Fibroblast of lung (primary cell): ENCODE results near the gene HBQ1. TPM values are rescaled to one million over a fixed set of nuclear protein-coding genes. Genes with fewer than 3 reads are reported as not detected.
A peak's percentile ranks its signal among the peaks of the same experiment; 100 is the strongest.
"Not testable (repeated sequence)": the region's sequence is repeated elsewhere in the genome, so short reads cannot be mapped to it uniquely, and the experiment has no call there.

Experiments
- DNase-seq, 2 donors: peaks; one replicate each; pipeline versions ENCODE4 v3.0.0 to v3.0.0-alpha.2; 2010; ENCODE audit warnings: low read depth in 2 of 2
- H2AFZ ChIP-seq: 2 replicates; pipeline ENCODE4 v1.5.1; 2012; ENCODE audit warnings: low read length, control low read depth, inconsistent platforms
- H3K27ac ChIP-seq: 2 replicates; pipeline ENCODE4 v1.5.1; 2011; ENCODE audit warnings: low read length, control low read depth; ENCODE audit not compliant: insufficient read depth
- H3K27me3 ChIP-seq: 2 replicates; pipeline ENCODE4 v1.5.1; 2011; ENCODE audit warnings: mild to moderate bottlenecking, low read length; ENCODE audit not compliant: control insufficient read depth, insufficient read depth
- H3K36me3 ChIP-seq: 2 replicates; pipeline ENCODE4 v1.5.1; 2011; ENCODE audit warnings: low read length; ENCODE audit not compliant: control insufficient read depth, insufficient read depth
- H3K4me1 ChIP-seq: 2 replicates; pipeline ENCODE4 v1.5.1; 2011; ENCODE audit warnings: low read length; ENCODE audit not compliant: control insufficient read depth, insufficient read depth; ENCODE audit errors: extremely low read depth
- H3K4me2 ChIP-seq: 2 replicates; pipeline ENCODE4 v1.5.1; 2011; ENCODE audit warnings: low read length, control low read depth; ENCODE audit not compliant: insufficient read depth; ENCODE audit errors: extremely low read depth
- H3K4me3 ChIP-seq, 4 experiments: fragments of 200-600 bp in 1 of 4; sonication (generic) in 1 of 4; replicated peaks in 1 of 4; 2 replicates each; pipeline ENCODE4 v1.5.1; 2011 to 2016; ENCODE audit warnings: low read length in 4 of 4, low read depth in 3 of 4, mild to moderate bottlenecking in 3 of 4, control low read depth in 2 of 4, inconsistent platforms in 1 of 4, mixed read lengths in 1 of 4; ENCODE audit not compliant: insufficient read depth in 1 of 4; ENCODE audit errors: control extremely low read depth in 1 of 4
- H3K79me2 ChIP-seq: 2 replicates; pipeline ENCODE4 v1.5.1; 2012; ENCODE audit warnings: mild to moderate bottlenecking, low read length, inconsistent platforms; ENCODE audit not compliant: control insufficient read depth, insufficient read depth
- H3K9ac ChIP-seq: 2 replicates; pipeline ENCODE4 v1.5.1; 2011; ENCODE audit warnings: mild to moderate bottlenecking, low read length, control low read depth; ENCODE audit not compliant: insufficient read depth
- H3K9me3 ChIP-seq: 2 replicates; pipeline ENCODE4 v1.5.1; 2012; ENCODE audit warnings: low read depth, low read length; ENCODE audit not compliant: control insufficient read depth, insufficient read depth
- H4K20me1 ChIP-seq: 2 replicates; pipeline ENCODE4 v1.5.1; 2011; ENCODE audit warnings: low read length; ENCODE audit not compliant: control insufficient read depth, insufficient read depth; ENCODE audit errors: extremely low read depth
- EZH2 ChIP-seq: IDR thresholded peaks from 2 replicates; pipeline ENCODE4 v1.5.1; 2012; ENCODE audit warnings: low read length, control low read depth, mild to moderate bottlenecking; ENCODE audit errors: missing control alignments
- polyA plus RNA-seq, 2 donors: library from polyadenylated mRNA; depleted of rRNA in 1 of 2; stranded (reverse) in 1 of 2; unstranded in 1 of 2; fragments of >200 nt; gene quantifications; 2 replicates each; pipeline ENCODE4 v1.2.1, GENCODE V29; 2011 to 2012; ENCODE audit warnings: missing spikeins in 1 of 2
- total RNA-seq: library from RNA; depleted of rRNA; stranded (reverse); fragments of >200 nt; gene quantifications from 2 replicates; pipeline ENCODE4 v1.2.1, GENCODE V29; 2014
- TF ChIP-seq, protein P1 (sequence below), 2 donors: IDR thresholded peaks in 1 of 2; conservative IDR thresholded peaks in 1 of 2; 1 replicate in 1 of 2; 2 replicates in 1 of 2; pipeline ENCODE4 v1.5.1; 2011 to 2012; ENCODE audit warnings: low read length in 2 of 2, control low read depth in 1 of 2, inconsistent platforms in 1 of 2, low read depth in 1 of 2, mild to moderate bottlenecking in 1 of 2

The HBQ1 gene
- total and polyA plus RNA-seq, 2 donors (not counting 1 experiment from before 2014, with no cell fraction given) = not detected

DNA sequence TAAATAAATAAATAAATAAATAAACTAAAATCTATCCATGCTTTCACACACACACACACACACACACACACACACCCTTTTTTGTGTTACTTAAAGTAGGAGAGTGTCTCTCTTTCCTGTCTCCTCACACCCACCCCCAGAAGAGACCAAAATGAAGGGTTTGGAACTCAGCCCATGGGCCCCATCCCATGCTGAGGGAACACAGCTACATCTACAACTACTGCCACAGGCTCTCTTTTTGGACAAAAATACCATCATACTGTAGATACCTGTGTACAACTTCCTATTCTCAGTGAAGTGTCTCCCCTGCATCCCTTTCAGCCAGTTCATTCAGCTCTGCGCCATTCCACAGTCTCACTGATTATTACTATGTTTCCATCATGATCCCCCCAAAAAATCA is 9.5 kb upstream of the HBQ1 start:
- TF ChIP-seq, protein P1, sequence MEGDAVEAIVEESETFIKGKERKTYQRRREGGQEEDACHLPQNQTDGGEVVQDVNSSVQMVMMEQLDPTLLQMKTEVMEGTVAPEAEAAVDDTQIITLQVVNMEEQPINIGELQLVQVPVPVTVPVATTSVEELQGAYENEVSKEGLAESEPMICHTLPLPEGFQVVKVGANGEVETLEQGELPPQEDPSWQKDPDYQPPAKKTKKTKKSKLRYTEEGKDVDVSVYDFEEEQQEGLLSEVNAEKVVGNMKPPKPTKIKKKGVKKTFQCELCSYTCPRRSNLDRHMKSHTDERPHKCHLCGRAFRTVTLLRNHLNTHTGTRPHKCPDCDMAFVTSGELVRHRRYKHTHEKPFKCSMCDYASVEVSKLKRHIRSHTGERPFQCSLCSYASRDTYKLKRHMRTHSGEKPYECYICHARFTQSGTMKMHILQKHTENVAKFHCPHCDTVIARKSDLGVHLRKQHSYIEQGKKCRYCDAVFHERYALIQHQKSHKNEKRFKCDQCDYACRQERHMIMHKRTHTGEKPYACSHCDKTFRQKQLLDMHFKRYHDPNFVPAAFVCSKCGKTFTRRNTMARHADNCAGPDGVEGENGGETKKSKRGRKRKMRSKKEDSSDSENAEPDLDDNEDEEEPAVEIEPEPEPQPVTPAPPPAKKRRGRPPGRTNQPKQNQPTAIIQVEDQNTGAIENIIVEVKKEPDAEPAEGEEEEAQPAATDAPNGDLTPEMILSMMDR (conservative IDR thresholded peaks at IDR 0.05 in 1 of 2, IDR thresholded peaks at IDR 0.05 in 1 of 2; ENCODE audit: low read depth in 1 of 2, low read length in 2 of 2) = no peak
- TF ChIP-seq EZH2 = no peak
- H3K4me1 ChIP-seq = no peaks in the 10 kb centered on the region
- no peaks in the 10 kb centered on the region for H3K36me3 ChIP-seq
- H3K4me2 ChIP-seq = no peak overlapping the region
- no peak for DNase-seq
- H3K27me3 ChIP-seq = peaks cover 39% of the 10 kb centered on the region
- no peak overlapping the region for H3K9ac ChIP-seq
- H3K79me2 ChIP-seq = no peaks in the 10 kb centered on the region
- H3K4me3 ChIP-seq = no peak overlapping the region
- H3K9me3 ChIP-seq = no peaks in the 10 kb centered on the region
- H2AFZ ChIP-seq = no peak overlapping the region
- H4K20me1 ChIP-seq = no peaks in the 10 kb centered on the region
- no peak overlapping the region for H3K27ac ChIP-seq

DNA sequence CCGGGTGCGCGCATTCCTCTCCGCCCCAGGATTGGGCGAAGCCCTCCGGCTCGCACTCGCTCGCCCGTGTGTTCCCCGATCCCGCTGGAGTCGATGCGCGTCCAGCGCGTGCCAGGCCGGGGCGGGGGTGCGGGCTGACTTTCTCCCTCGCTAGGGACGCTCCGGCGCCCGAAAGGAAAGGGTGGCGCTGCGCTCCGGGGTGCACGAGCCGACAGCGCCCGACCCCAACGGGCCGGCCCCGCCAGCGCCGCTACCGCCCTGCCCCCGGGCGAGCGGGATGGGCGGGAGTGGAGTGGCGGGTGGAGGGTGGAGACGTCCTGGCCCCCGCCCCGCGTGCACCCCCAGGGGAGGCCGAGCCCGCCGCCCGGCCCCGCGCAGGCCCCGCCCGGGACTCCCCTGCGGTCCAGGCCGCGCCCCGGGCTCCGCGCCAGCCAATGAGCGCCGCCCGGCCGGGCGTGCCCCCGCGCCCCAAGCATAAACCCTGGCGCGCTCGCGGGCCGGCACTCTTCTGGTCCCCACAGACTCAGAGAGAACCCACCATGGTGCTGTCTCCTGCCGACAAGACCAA is 7.8 kb upstream of the HBQ1 start, which contains the start of gene HBA2:
TSS of gene HBA2 (plus strand) at position 503 of the 568 bp plus-strand sequence. CDS start at position 540, 37 bp downstream.
- DNase-seq, H3K4me1 ChIP-seq, H3K36me3 ChIP-seq, H2AFZ ChIP-seq, H3K79me2 ChIP-seq, H3K9ac ChIP-seq, H3K4me2 ChIP-seq, H3K27ac ChIP-seq, H3K4me3 ChIP-seq, H3K9me3 ChIP-seq, H4K20me1 ChIP-seq: not testable (repeated sequence)
- H3K27me3 ChIP-seq = peaks cover 25% of the 10 kb centered on the region

DNA sequence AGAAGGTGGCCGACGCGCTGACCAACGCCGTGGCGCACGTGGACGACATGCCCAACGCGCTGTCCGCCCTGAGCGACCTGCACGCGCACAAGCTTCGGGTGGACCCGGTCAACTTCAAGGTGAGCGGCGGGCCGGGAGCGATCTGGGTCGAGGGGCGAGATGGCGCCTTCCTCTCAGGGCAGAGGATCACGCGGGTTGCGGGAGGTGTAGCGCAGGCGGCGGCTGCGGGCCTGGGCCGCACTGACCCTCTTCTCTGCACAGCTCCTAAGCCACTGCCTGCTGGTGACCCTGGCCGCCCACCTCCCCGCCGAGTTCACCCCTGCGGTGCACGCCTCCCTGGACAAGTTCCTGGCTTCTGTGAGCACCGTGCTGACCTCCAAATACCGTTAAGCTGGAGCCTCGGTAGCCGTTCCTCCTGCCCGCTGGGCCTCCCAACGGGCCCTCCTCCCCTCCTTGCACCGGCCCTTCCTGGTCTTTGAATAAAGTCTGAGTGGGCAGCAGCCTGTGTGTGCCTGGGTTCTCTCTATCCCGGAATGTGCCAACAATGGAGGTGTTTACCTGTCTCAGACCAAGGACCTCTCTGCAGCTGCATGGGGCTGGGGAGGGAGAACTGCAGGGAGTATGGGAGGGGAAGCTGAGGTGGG is 6.9 kb upstream of the HBQ1 start:
- not testable (repeated sequence) for H2AFZ ChIP-seq, H3K4me3 ChIP-seq, DNase-seq, H3K36me3 ChIP-seq, H3K79me2 ChIP-seq, H3K4me1 ChIP-seq, H3K27ac ChIP-seq, H3K4me2 ChIP-seq, H4K20me1 ChIP-seq, H3K9me3 ChIP-seq, H3K9ac ChIP-seq
- H3K27me3 ChIP-seq = peaks cover 27% of the 10 kb centered on the region

DNA sequence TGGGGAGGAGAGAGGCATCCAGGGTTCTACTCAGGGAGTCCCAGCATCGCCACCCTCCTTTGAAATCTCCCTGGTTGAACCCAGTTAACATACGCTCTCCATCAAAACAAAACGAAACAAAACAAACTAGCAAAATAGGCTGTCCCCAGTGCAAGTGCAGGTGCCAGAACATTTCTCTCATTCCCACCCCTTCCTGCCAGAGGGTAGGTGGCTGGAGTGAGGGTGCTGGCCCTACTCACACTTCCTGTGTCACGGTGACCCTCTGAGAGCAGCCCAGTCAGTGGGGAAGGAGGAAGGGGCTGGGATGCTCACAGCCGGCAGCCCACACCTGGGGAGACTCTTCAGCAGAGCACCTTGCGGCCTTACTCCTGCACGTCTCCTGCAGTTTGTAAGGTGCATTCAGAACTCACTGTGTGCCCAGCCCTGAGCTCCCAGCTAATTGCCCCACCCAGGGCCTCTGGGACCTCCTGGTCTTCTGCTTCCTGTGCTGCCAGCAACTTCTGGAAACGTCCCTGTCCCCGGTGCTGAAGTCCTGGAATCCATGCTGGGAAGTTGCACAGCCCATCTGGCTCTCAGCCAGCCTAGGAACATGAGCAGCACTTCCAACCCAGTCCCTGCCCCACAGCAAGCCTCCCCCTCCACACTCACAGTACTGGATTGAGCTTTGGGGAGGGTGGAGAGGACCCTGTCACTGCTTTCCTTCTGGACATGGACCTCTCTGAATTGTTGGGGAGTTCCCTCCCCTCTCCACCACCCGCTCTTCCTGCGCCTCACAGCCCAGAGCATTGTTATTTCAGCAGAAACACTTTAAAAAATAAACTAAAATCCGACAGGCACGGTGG is 6.1 kb upstream of the HBQ1 start:
- H3K79me2 ChIP-seq, H3K4me1 ChIP-seq, H3K9me3 ChIP-seq, H2AFZ ChIP-seq, H3K9ac ChIP-seq, H3K27ac ChIP-seq, H3K36me3 ChIP-seq, H3K4me2 ChIP-seq, H4K20me1 ChIP-seq, H3K4me3 ChIP-seq: not testable (repeated sequence)
- DNase-seq = peak; percentile 11 to 33
- H3K27me3 ChIP-seq = peaks cover 23% of the 10 kb centered on the region
